K562 (cell line): ENCODE results near the gene CETN1. TPM values are rescaled to one million over a fixed set of nuclear protein-coding genes. Genes with fewer than 3 reads are reported as not detected.

Experiments used
- C11orf30 ChIP-seq: fragments of 450-650 bp; IDR thresholded peaks from 2 replicates; pipeline ENCODE4 v1.6.1; 2016; ENCODE audit warnings: low read depth, mild to moderate bottlenecking
- DPF2 ChIP-seq: fragments of 450-650 bp; IDR thresholded peaks from 2 replicates; pipeline ENCODE4 v1.6.1; 2016
- EGR1 ChIP-seq: fragments of 450-650 bp; conservative IDR thresholded peaks from 2 replicates; pipeline ENCODE4 v1.6.1; 2017; ENCODE audit warnings: mild to moderate bottlenecking
- ETV6 ChIP-seq, 3 experiments: fragments of 150-350 bp in 1 of 3; sonication (generic) in 1 of 3; formaldehyde crosslinking in 1 of 3; IDR thresholded peaks; 2 replicates each; pipeline versions ENCODE4 v1.6.1 to v1.8.0; 2014 to 2022; ENCODE audit warnings: borderline replicate concordance in 2 of 3, low read depth in 2 of 3, antibody characterized with exemption in 1 of 3, low read length in 1 of 3, mild to moderate bottlenecking in 1 of 3, missing genetic modification reagents in 1 of 3
- L3MBTL2 ChIP-seq: fragments of 450-650 bp; IDR thresholded peaks from 2 replicates; pipeline ENCODE4 v1.6.1; 2016; ENCODE audit warnings: mild to moderate bottlenecking, moderate library complexity
- LEF1 ChIP-seq: fragments of 450-650 bp; IDR thresholded peaks from 2 replicates; pipeline ENCODE4 v1.6.1; 2016; ENCODE audit warnings: mild to moderate bottlenecking
- MBD2 ChIP-seq: sonication (generic); IDR thresholded peaks from 2 replicates; pipeline ENCODE4 v1.6.1; 2016; ENCODE audit warnings: low read depth, borderline replicate concordance
- NFATC3 ChIP-seq: fragments of 450-650 bp; IDR thresholded peaks from 2 replicates; pipeline ENCODE4 v1.6.1; 2017; ENCODE audit warnings: mild to moderate bottlenecking
- NR2C2 ChIP-seq, 2 experiments: fragments of 200-800 bp in 1 of 2; sonication (Bioruptor generic) in 1 of 2; sonication (generic) in 1 of 2; formaldehyde crosslinking in 1 of 2; IDR thresholded peaks; 2 replicates each; pipeline versions ENCODE4 v1.6.1 to v1.8.0; 2016 to 2022; ENCODE audit warnings: mild to moderate bottlenecking in 1 of 2, missing compliant biosample characterization in 1 of 2, missing genetic modification characterization in 1 of 2, missing genetic modification reagents in 1 of 2
- RBM15 ChIP-seq: fragments of 200-400 bp; formaldehyde crosslinking; IDR thresholded peaks from 2 replicates; pipeline ENCODE4 v1.6.1; 2018; ENCODE audit warnings: mild to moderate bottlenecking, low read length, moderate library complexity; ENCODE audit not compliant: insufficient read depth
- SMARCA4 ChIP-seq: fragments of 450-650 bp; IDR thresholded peaks from 2 replicates; pipeline ENCODE4 v1.6.1; 2016
- ZBTB7A ChIP-seq: IDR thresholded peaks from 2 replicates; pipeline ENCODE4 v1.6.1; 2011; ENCODE audit warnings: low read depth, mild to moderate bottlenecking, low read length, moderate library complexity, borderline replicate concordance; ENCODE audit not compliant: control insufficient read depth
- ZNF12 ChIP-seq: sonication (generic); formaldehyde crosslinking; IDR thresholded peaks from 2 replicates; pipeline ENCODE4 v1.4.0; 2020; ENCODE audit warnings: mild to moderate bottlenecking, missing genetic modification reagents
- ZNF224 ChIP-seq: sonication (generic); formaldehyde crosslinking; IDR thresholded peaks from 2 replicates; pipeline ENCODE4 v1.8.0; 2022; ENCODE audit warnings: mild to moderate bottlenecking, missing genetic modification reagents
- ZNF717 ChIP-seq: fragments of 250-450 bp; sonication (Bioruptor Pico); IDR thresholded peaks from 2 replicates; pipeline ENCODE4 v1.5.0; 2021
- polyA plus RNA-seq, 8 experiments: library from polyadenylated mRNA; depleted of rRNA in 4 of 8; stranded (reverse) in 5 of 8; unstranded in 3 of 8; fragments of >200 nt; fragmentation: Nextera tagmentation in 2 of 8; fragmentation: Illumina TruSeq in 1 of 8; extraction: Ambion mirVana in 2 of 8; extraction: Trizol in 1 of 8; gene quantifications; 2 replicates each; pipeline versions ENCODE4 v1.2.1 to v1.2.3, GENCODE V29; 2011 to 2014; ENCODE audit warnings: inconsistent platforms in 1 of 8, missing spikeins in 1 of 8
- total RNA-seq, 7 experiments: library from RNA; depleted of rRNA in 6 of 7; stranded (reverse); fragments of >200 nt in 6 of 7; fragmentation: Illumina TruSeq in 2 of 7; extraction: Trizol in 2 of 7; gene quantifications; 2 replicates each; pipeline versions ENCODE4 v1.2.1 to v1.2.3, GENCODE V29; 2011 to 2021; ENCODE audit warnings: low replicate concordance in 1 of 7
- TF ChIP-seq, protein P1 (sequence below), 2 experiments: fragments of 450-650 bp; conservative IDR thresholded peaks; 2 replicates each; pipeline ENCODE4 v1.6.1; 2017; ENCODE audit warnings: mild to moderate bottlenecking in 2 of 2, moderate library complexity in 2 of 2
- TF ChIP-seq, protein P2 (sequence below): fragments of 250-450 bp; sonication (Bioruptor Pico); IDR thresholded peaks from 2 replicates; pipeline ENCODE4 v1.8.0; 2022; ENCODE audit warnings: inconsistent platforms, mild to moderate bottlenecking, moderate library complexity, borderline replicate concordance
- TF ChIP-seq, protein P3 (sequence below): conservative IDR thresholded peaks from 2 replicates; pipeline ENCODE4 v1.6.1; 2011; ENCODE audit warnings: low read depth, mild to moderate bottlenecking, low read length; ENCODE audit not compliant: control insufficient read depth
- TF ChIP-seq, protein P4 (sequence below): sonication (generic); formaldehyde crosslinking; IDR thresholded peaks from 2 replicates; pipeline ENCODE4 v1.8.0; 2023; ENCODE audit warnings: mild to moderate bottlenecking, missing genetic modification reagents
- TF ChIP-seq, protein P5 (sequence below): sonication (generic); formaldehyde crosslinking; IDR thresholded peaks from 2 replicates; pipeline ENCODE4 v1.9.0; 2022; ENCODE audit warnings: mild to moderate bottlenecking, missing genetic modification reagents
- TF ChIP-seq, protein P6 (sequence below): fragments of 450-650 bp; formaldehyde crosslinking; IDR thresholded peaks from 2 replicates; pipeline ENCODE4 v1.4.0; 2022; ENCODE audit warnings: missing genetic modification characterization
- TF ChIP-seq, protein P7 (sequence below): fragments of 450-650 bp; IDR thresholded peaks from 2 replicates; pipeline ENCODE4 v1.6.1; 2016; ENCODE audit warnings: low read depth, mild to moderate bottlenecking, moderate library complexity

CETN1 gene
- total and polyA plus RNA-seq, 9 of the 15 experiments (the other 6 are each of a cell fraction or from before 2014, with no cell fraction given) = 0.07 to 0.34 (median 0.19) TPM; not detected in 3

DNA sequence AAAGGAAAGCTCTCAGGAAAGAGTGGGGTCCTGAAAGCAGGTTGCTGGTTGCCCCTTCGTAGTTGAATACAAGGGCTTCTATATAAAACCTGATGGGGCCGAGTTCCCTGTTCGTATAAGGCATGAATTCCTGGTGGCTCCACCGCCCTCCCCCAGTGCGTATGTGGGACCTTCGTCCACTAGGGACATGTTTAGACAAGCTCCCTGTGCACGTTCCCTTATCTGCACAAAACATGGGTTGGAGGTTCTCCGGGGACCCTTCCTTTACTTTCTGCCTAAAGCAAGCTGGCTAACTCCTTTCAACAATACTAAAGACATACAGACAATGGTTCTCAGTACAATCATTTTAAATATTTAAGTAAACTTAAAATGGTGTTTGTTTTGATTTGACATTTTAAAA lies 24.6 kb downstream of the CETN1 start (continued):
- no peak for TF ChIP-seq NR2C2 (CRISPR knock-in tag; IDR thresholded peaks at IDR 0.05)
- no peak for TF ChIP-seq NR2C2 (tag; IDR thresholded peaks at IDR 0.05)
- TF ChIP-seq ETV6 (IDR thresholded peaks at IDR 0.05; ENCODE audit: borderline replicate concordance in 1 of 2, low read depth in 2 of 2, low read length in 1 of 2) = no peak
- TF ChIP-seq ETV6 (CRISPR knock-in tag; IDR thresholded peaks at IDR 0.05; ENCODE audit: borderline replicate concordance) = no peak
- TF ChIP-seq DPF2 = peak; percentile 42
- peak; percentile 52 for TF ChIP-seq SMARCA4
- 0 out of 2 replicates have a peak, but pooled peaks have one; percentile 21 for TF ChIP-seq LEF1
- TF ChIP-seq C11orf30 = no peak
- TF ChIP-seq, protein P1, sequence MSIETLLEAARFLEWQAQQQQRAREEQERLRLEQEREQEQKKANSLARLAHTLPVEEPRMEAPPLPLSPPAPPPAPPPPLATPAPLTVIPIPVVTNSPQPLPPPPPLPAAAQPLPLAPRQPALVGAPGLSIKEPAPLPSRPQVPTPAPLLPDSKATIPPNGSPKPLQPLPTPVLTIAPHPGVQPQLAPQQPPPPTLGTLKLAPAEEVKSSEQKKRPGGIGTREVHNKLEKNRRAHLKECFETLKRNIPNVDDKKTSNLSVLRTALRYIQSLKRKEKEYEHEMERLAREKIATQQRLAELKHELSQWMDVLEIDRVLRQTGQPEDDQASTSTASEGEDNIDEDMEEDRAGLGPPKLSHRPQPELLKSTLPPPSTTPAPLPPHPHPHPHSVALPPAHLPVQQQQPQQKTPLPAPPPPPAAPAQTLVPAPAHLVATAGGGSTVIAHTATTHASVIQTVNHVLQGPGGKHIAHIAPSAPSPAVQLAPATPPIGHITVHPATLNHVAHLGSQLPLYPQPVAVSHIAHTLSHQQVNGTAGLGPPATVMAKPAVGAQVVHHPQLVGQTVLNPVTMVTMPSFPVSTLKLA (conservative IDR thresholded peaks at IDR 0.05) = no peak; a peak in 1 of 4 replicates
- TF ChIP-seq RBM15 = no peak
- TF ChIP-seq ZNF717 = no peak
- TF ChIP-seq, protein P2, sequence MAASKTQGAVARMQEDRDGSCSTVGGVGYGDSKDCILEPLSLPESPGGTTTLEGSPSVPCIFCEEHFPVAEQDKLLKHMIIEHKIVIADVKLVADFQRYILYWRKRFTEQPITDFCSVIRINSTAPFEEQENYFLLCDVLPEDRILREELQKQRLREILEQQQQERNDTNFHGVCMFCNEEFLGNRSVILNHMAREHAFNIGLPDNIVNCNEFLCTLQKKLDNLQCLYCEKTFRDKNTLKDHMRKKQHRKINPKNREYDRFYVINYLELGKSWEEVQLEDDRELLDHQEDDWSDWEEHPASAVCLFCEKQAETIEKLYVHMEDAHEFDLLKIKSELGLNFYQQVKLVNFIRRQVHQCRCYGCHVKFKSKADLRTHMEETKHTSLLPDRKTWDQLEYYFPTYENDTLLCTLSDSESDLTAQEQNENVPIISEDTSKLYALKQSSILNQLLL (CRISPR knock-in tag) = no peak
- TF ChIP-seq, protein P3, sequence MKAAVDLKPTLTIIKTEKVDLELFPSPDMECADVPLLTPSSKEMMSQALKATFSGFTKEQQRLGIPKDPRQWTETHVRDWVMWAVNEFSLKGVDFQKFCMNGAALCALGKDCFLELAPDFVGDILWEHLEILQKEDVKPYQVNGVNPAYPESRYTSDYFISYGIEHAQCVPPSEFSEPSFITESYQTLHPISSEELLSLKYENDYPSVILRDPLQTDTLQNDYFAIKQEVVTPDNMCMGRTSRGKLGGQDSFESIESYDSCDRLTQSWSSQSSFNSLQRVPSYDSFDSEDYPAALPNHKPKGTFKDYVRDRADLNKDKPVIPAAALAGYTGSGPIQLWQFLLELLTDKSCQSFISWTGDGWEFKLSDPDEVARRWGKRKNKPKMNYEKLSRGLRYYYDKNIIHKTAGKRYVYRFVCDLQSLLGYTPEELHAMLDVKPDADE = no peak
- no peak for TF ChIP-seq ZNF224 (CRISPR knock-in tag)
- TF ChIP-seq, protein P4, sequence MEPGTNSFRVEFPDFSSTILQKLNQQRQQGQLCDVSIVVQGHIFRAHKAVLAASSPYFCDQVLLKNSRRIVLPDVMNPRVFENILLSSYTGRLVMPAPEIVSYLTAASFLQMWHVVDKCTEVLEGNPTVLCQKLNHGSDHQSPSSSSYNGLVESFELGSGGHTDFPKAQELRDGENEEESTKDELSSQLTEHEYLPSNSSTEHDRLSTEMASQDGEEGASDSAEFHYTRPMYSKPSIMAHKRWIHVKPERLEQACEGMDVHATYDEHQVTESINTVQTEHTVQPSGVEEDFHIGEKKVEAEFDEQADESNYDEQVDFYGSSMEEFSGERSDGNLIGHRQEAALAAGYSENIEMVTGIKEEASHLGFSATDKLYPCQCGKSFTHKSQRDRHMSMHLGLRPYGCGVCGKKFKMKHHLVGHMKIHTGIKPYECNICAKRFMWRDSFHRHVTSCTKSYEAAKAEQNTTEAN (CRISPR knock-in tag) = no peak
- TF ChIP-seq NFATC3 = no peak
- TF ChIP-seq ZBTB7A = no peak
- TF ChIP-seq, protein P5, sequence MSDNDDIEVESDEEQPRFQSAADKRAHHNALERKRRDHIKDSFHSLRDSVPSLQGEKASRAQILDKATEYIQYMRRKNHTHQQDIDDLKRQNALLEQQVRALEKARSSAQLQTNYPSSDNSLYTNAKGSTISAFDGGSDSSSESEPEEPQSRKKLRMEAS (CRISPR knock-in tag) = no peak
- no peak for TF ChIP-seq ZNF12 (CRISPR knock-in tag)
- TF ChIP-seq, protein P6, sequence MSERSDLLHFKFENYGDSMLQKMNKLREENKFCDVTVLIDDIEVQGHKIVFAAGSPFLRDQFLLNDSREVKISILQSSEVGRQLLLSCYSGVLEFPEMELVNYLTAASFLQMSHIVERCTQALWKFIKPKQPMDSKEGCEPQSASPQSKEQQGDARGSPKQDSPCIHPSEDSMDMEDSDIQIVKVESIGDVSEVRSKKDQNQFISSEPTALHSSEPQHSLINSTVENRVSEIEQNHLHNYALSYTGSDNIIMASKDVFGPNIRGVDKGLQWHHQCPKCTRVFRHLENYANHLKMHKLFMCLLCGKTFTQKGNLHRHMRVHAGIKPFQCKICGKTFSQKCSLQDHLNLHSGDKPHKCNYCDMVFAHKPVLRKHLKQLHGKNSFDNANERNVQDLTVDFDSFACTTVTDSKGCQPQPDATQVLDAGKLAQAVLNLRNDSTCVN (CRISPR knock-in tag) = no peak
- TF ChIP-seq EGR1 = no peak
- TF ChIP-seq, protein P7, sequence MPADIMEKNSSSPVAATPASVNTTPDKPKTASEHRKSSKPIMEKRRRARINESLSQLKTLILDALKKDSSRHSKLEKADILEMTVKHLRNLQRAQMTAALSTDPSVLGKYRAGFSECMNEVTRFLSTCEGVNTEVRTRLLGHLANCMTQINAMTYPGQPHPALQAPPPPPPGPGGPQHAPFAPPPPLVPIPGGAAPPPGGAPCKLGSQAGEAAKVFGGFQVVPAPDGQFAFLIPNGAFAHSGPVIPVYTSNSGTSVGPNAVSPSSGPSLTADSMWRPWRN = no peak
- peak; percentile 52 for TF ChIP-seq L3MBTL2
- no peak for TF ChIP-seq MBD2
